ENCODE results near the gene CNTFR. TPM values are rescaled to one million over a fixed set of nuclear protein-coding genes. Genes with fewer than 3 reads are reported as not detected.
"Not testable (repeated sequence)": the region's sequence is repeated elsewhere in the genome, so short reads cannot be mapped to it uniquely, and the experiment has no call there.

Gene CNTFR
- polyA plus RNA-seq, 3 donors: 29.9 to 49.5 (median 38.3) TPM

DNA sequence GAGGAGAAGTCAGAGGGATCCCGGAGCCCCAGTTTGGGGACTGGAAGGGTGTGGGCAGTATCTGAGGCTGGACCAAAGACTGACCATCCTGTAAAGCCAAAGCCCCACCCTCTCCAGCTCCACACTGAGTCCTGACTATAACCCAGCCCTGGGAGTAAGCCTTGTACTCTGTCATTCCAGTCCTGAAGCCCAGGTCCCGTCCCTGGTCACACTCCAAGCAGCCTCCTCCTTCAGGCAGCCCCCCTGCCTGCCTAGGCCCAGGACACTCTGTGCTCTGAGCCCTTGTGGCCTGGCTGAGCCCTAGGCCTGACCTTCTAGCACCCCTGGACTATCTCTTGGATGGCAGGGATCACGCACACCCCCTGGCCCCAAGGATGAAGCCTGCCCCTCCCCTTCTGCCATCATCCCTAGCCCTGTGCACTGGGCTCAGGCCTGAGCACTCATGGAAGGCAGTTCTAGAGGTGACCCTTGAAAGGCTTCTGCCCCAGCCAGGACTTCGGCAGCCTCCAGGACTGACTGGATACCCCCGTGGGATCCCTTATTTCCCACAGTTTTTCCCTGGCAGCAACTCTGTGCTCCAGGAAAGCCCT is 38.7 kb downstream of the CNTFR start:
- no peak for DNase-seq (ENCODE audit: extremely low read depth in 1 of 11, low read depth in 9 of 11, low spot score in 4 of 11)

- no peak for DNase-seq (ENCODE audit: extremely low read depth in 1 of 11, low read depth in 9 of 11, low spot score in 4 of 11)
Measured at GRCh38 chr9:34550016-34550680, 39.4 kb downstream of the CNTFR start.

DNA sequence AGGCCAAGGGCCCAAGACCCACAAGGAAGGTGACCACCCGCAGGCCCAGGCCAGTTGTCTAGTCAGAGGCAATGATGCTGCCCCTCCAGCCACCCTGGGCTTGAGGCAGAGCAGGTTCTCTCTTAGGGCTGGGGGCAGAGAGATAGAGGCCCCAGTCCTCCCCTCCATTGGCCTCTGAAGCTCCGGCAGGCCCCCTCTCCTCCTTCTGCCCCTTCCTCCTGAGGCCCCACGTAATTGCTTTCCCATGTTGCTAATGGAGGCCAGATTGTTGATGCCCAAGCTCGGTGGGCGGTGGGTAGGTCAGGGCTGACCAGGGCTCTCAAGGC is 40.2 kb downstream of the CNTFR start:
- no peak for DNase-seq (ENCODE audit: extremely low read depth in 1 of 11, low read depth in 9 of 11, low spot score in 4 of 11)

DNA sequence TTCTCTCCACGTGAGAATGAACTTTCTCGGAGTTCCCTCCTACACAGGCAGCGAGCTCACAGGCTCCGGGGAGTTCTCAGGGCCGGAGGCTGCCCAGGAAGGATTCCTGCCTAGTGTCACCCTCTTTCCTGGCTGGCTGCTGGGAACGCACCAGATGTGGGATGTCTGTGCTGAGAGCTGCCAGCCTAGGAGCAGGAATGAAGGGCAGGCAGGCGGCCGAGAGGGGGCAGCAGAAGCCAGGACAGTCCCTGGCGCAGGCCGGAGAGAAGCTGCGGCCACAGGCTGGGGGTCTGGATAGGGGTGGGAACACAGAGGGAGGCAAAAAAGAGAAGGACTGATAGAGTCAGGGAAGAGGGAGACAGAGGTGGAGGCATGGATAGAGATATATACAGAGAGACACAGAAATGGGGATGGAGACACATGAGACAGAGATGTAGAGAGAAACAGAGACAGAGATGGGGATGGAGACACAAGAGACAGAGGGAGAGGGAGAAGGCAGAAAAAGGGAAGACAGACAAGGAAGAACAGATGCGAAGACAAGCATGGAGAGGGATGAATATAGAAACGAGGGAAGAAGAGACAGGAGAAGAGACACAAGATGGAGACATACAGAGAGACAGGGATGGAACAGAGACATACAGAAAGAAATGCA is 41.4 kb downstream of the CNTFR start:
- peak in 5 of 11 donors; percentile 59 to 75 (median 63) for DNase-seq (ENCODE audit: extremely low read depth in 1 of 11, low read depth in 9 of 11, low spot score in 4 of 11)

- DNase-seq (ENCODE audit: extremely low read depth in 1 of 11, low read depth in 9 of 11, low spot score in 4 of 11): no peak
Measured at GRCh38 chr9:34546834-34547827, 42.4 kb downstream of the CNTFR start.

- no peak for DNase-seq (ENCODE audit: extremely low read depth in 1 of 11, low read depth in 9 of 11, low spot score in 4 of 11)
Measured at GRCh38 chr9:34546102-34546833, 43.3 kb downstream of the CNTFR start.

- DNase-seq (ENCODE audit: extremely low read depth in 1 of 11, low read depth in 9 of 11, low spot score in 4 of 11): no peak
Measured at GRCh38 chr9:34545497-34545896, 44.0 kb downstream of the CNTFR start.

DNA sequence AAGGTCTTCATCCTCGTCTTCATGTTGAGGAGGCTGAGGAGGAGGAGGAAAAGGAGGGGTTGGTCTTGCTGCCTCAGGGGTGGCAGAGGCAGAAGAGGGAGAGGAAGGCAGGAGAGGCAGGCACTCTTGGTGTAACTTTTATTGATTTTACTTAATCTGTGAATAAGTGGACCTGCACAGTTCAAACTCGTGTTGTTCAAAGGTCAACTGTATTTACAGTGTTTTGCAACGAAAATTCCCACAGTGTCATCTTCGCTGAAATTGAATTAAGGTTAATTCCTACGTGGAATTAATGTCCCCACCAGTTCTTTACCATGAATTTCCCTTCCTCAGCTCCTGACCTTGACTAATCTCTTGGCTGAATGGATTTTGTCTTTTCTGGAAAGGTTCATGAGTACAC is 45.5 kb downstream of the CNTFR start:
- DNase-seq (ENCODE audit: extremely low read depth in 1 of 11, low read depth in 9 of 11, low spot score in 4 of 11): no peak

- no peak for DNase-seq (ENCODE audit: extremely low read depth in 1 of 11, low read depth in 9 of 11, low spot score in 4 of 11)
Measured at GRCh38 chr9:34541540-34541939, 48.0 kb downstream of the CNTFR start.

- DNase-seq (ENCODE audit: extremely low read depth in 1 of 11, low read depth in 9 of 11, low spot score in 4 of 11): no peak
Measured at GRCh38 chr9:34540827-34541226, 48.7 kb downstream of the CNTFR start.

DNA sequence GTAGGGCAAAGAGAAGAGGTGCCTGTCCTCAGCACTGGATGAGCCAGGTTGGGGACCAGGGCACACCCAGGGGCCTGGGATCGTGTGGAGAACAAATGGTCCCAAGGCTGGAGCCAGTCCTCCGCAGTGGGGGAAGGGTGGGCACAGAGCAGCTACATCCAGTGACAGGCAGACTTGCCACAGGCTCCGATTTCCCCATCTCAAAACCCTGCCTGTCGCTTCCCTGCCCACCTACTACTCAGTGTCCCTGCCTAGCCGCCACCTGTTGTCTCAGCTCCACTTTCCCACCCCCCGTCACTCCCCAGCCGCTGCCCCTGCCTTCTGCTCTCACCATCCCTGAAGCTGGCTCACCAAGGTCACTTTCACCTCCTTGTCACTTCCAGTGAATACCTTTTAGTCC is 52.8 kb downstream of the CNTFR start:
- no peak for DNase-seq (ENCODE audit: extremely low read depth in 1 of 11, low read depth in 9 of 11, low spot score in 4 of 11)

DNA sequence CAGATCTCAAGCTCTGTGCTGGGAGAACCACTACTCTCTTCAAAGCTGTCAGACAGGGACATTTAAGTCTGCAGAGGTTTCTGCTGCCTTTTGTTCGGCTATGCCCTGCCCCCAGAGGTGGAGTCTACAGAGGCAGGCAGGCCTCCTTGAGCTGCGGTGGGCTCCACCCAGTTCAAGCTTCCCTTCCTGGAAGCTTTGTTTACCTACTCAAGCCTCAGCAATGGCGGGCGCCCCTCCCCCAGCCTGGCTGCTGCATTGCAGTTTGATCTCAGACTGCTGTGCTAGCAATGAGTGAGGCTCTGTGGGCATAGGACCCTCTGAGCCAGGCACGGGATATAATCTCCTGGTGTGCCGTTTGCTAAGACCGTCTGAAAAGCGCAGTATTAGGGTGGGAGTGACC is 57.5 kb downstream of the CNTFR start:
- not testable (repeated sequence) for DNase-seq (ENCODE audit: extremely low read depth in 1 of 11, low read depth in 9 of 11, low spot score in 4 of 11)

GRCh38 chr9:34526026-34526425 is 63.5 kb downstream of the CNTFR start:
- DNase-seq (ENCODE audit: extremely low read depth in 1 of 11, low read depth in 9 of 11, low spot score in 4 of 11): no peak

GRCh38 chr9:34524349-34524748 is 65.2 kb downstream of the CNTFR start:
- DNase-seq (ENCODE audit: extremely low read depth in 1 of 11, low read depth in 9 of 11, low spot score in 4 of 11): no peak

GRCh38 chr9:34522971-34523797 is 66.3 kb downstream of the CNTFR start, which contains the start of gene ENHO:
TSS of gene ENHO (minus strand) at chr9:34522990. CDS start at chr9:34521695, 1,295 bp downstream.
- peak; percentile 73 to 89 (median 86) for DNase-seq (ENCODE audit: extremely low read depth in 1 of 11, low read depth in 9 of 11, low spot score in 4 of 11)

- no peak for DNase-seq (ENCODE audit: extremely low read depth in 1 of 11, low read depth in 9 of 11, low spot score in 4 of 11)
Measured at GRCh38 chr9:34522091-34522887, 67.2 kb downstream of the CNTFR start.

DNA sequence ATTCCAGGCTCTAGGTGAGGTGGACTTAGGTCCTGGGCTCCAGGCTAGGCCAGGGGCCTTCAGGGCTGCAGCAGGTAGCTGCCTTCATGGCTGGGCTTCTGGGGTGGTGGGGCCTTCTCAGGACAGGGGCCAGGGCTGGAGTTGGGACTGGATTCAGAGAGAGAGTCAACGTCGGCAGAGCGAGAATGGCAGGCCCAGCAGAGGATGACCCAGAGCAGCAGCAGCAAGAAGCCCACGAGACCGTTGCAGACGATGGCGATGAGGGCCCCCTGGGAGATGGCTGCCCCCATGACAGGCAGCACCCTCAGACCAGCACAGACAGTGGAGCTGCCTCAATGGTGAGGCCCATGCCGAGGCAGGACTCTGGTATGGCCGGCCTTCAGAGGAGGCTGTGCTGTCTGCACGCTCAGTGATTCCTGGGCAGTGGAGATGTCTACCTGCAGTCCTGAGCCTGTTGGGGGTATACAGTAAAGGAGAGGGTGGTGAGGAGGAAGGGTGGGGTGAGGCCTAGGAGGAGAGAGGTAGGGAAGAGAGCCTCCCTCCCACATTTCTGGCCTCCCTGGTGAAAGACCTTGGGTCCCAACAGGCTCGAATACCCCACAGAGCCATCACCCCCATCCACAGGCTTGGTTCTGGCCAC is 68.0 kb downstream of the CNTFR start:
- DNase-seq (ENCODE audit: extremely low read depth in 1 of 11, low read depth in 9 of 11, low spot score in 4 of 11): no peak

Data from renal cortex interstitium (tissue), 11 donors.